WTC11 (cell line): ENCODE results near the gene TMEM156. TPM values are rescaled to one million over a fixed set of nuclear protein-coding genes. Genes with fewer than 3 reads are reported as not detected.

Experiments used
- ATAC-seq: fragments of 200-7000 bp; cut with Tn5 transposase; 2 replicates; pipeline ENCODE4 v1.10.0; 2021; ENCODE audit warnings: mild to moderate bottlenecking, moderate library complexity
- CTCF ChIA-PET: fragments of 300-600 bp; sonication (Branson Sonifier 250); formaldehyde crosslinking; loops from one replicate; lab custom pipeline; 2021; ENCODE audit warnings: antibody characterized with exemption; lab: Charles Lee
- POLR2A ChIA-PET: fragments of 350-600 bp; sonication (Branson Sonifier 250); formaldehyde crosslinking; loops from one replicate; lab custom pipeline; 2021; ENCODE audit warnings: antibody characterized with exemption; lab: Charles Lee
- DNase-seq: peaks from one replicate; pipeline ENCODE4 v3.0.0; 2021; ENCODE audit warnings: low spot score
- H3K27ac Mint-ChIP-seq: 2 replicates; pipeline ENCODE4 v1.8.0; 2021; ENCODE audit warnings: mixed read lengths
- H3K27me3 Mint-ChIP-seq: 2 replicates; pipeline ENCODE4 v1.8.0; 2021; ENCODE audit warnings: low read depth, mild to moderate bottlenecking, moderate library complexity, mixed read lengths
- H3K36me3 Mint-ChIP-seq: 2 replicates; pipeline ENCODE4 v1.8.0; 2021; ENCODE audit warnings: mixed read lengths
- H3K4me1 Mint-ChIP-seq: 2 replicates; pipeline ENCODE4 v1.8.0; 2022; ENCODE audit warnings: mixed read lengths
- H3K4me3 Mint-ChIP-seq: 2 replicates; pipeline ENCODE4 v1.8.0; 2021; ENCODE audit warnings: mild to moderate bottlenecking, moderate library complexity, mixed read lengths
- H3K9me3 Mint-ChIP-seq: 2 replicates; pipeline ENCODE4 v1.8.0; 2021; ENCODE audit warnings: mixed read lengths
- CREM ChIP-seq: sonication (generic); formaldehyde crosslinking; IDR thresholded peaks from 2 replicates; pipeline ENCODE4 v1.8.1; 2022; ENCODE audit warnings: mild to moderate bottlenecking, missing genetic modification reagents, moderate library complexity
- ELF4 ChIP-seq: sonication (generic); formaldehyde crosslinking; IDR thresholded peaks from 2 replicates; pipeline ENCODE4 v1.8.1; 2022; ENCODE audit warnings: low read depth, mild to moderate bottlenecking, moderate library complexity, missing genetic modification reagents
- FOXP1 ChIP-seq: sonication (generic); formaldehyde crosslinking; IDR thresholded peaks from 2 replicates; pipeline ENCODE4 v1.8.0; 2022; ENCODE audit warnings: missing genetic modification reagents, mild to moderate bottlenecking, moderate library complexity, borderline replicate concordance
- IRF2 ChIP-seq: sonication (generic); formaldehyde crosslinking; IDR thresholded peaks from 2 replicates; pipeline ENCODE4 v1.8.0; 2022; ENCODE audit warnings: low read depth, missing genetic modification reagents, borderline replicate concordance
- JAZF1 ChIP-seq: fragments of 250-450 bp; sonication (Bioruptor Pico); IDR thresholded peaks from 2 replicates; pipeline ENCODE4 v1.9.0; 2021; ENCODE audit warnings: moderate library complexity, mild to moderate bottlenecking, inconsistent platforms
- MXD4 ChIP-seq: fragments of 250-450 bp; sonication (Bioruptor Pico); IDR thresholded peaks from 2 replicates; pipeline ENCODE4 v1.8.0; 2021; ENCODE audit warnings: mild to moderate bottlenecking, moderate library complexity, borderline replicate concordance
- MYBL2 ChIP-seq: sonication (generic); formaldehyde crosslinking; IDR thresholded peaks from 2 replicates; pipeline ENCODE4 v1.8.1; 2023; ENCODE audit warnings: mild to moderate bottlenecking, moderate library complexity, missing genetic modification reagents
- RELA ChIP-seq: sonication (generic); formaldehyde crosslinking; IDR thresholded peaks from 2 replicates; pipeline ENCODE4 v1.8.1; 2022; ENCODE audit warnings: missing genetic modification reagents, mild to moderate bottlenecking, borderline replicate concordance
- SMAD3 ChIP-seq: sonication (generic); formaldehyde crosslinking; IDR thresholded peaks from 2 replicates; pipeline ENCODE4 v1.8.0; 2022; ENCODE audit warnings: missing genetic modification reagents, mild to moderate bottlenecking, borderline replicate concordance
- SOX15 ChIP-seq: fragments of 250-450 bp; sonication (Bioruptor Pico); IDR thresholded peaks from 2 replicates; pipeline ENCODE4 v1.9.0; 2021; ENCODE audit warnings: mild to moderate bottlenecking
- TCF7 ChIP-seq: sonication (generic); formaldehyde crosslinking; IDR thresholded peaks from 2 replicates; pipeline ENCODE4 v1.8.0; 2022; ENCODE audit warnings: mild to moderate bottlenecking, low read depth, missing genetic modification reagents, moderate library complexity
- ZNF121 ChIP-seq: sonication (generic); formaldehyde crosslinking; IDR thresholded peaks from 2 replicates; pipeline ENCODE4 v1.8.0; 2023; ENCODE audit warnings: missing genetic modification reagents
- ZNF138 ChIP-seq: sonication (generic); formaldehyde crosslinking; conservative IDR thresholded peaks from 2 replicates; pipeline ENCODE4 v1.8.1; 2022; ENCODE audit warnings: mild to moderate bottlenecking, moderate library complexity, missing genetic modification reagents
- ZNF263 ChIP-seq: sonication (generic); formaldehyde crosslinking; IDR thresholded peaks from 2 replicates; pipeline ENCODE4 v1.8.1; 2022; ENCODE audit warnings: low read depth, mild to moderate bottlenecking, moderate library complexity, missing genetic modification reagents
- ZNF416 ChIP-seq: fragments of 250-450 bp; sonication (Bioruptor Pico); IDR thresholded peaks from 2 replicates; pipeline ENCODE4 v1.9.0; 2021; ENCODE audit warnings: mild to moderate bottlenecking, inconsistent platforms
- ZNF423 ChIP-seq: fragments of 250-450 bp; sonication (Bioruptor Pico); IDR thresholded peaks from 2 replicates; pipeline ENCODE4 v2.1.2; 2022; ENCODE audit warnings: mild to moderate bottlenecking, moderate library complexity
- total RNA-seq: library from RNA; stranded (reverse); gene quantifications from 3 replicates; pipeline ENCODE4 v1.2.3, GENCODE V29; 2021
- TF ChIP-seq, protein P1 (sequence below): sonication (generic); formaldehyde crosslinking; IDR thresholded peaks from 2 replicates; pipeline ENCODE4 v1.8.1; 2022; ENCODE audit warnings: low read depth, mild to moderate bottlenecking, moderate library complexity, missing genetic modification reagents, borderline replicate concordance
- TF ChIP-seq, protein P2 (sequence below): sonication (generic); formaldehyde crosslinking; IDR thresholded peaks from 2 replicates; pipeline ENCODE4 v1.8.1; 2023; ENCODE audit warnings: mild to moderate bottlenecking, missing genetic modification reagents, moderate library complexity
- TF ChIP-seq, protein P3 (sequence below): sonication (generic); formaldehyde crosslinking; IDR thresholded peaks from 2 replicates; pipeline ENCODE4 v1.8.0; 2023; ENCODE audit warnings: missing genetic modification reagents
- TF ChIP-seq, protein P4 (sequence below): sonication (generic); formaldehyde crosslinking; IDR thresholded peaks from 2 replicates; pipeline ENCODE4 v1.8.0; 2023; ENCODE audit warnings: missing genetic modification reagents, mild to moderate bottlenecking, borderline replicate concordance
- TF ChIP-seq, protein P5 (sequence below): sonication (generic); formaldehyde crosslinking; IDR thresholded peaks from 2 replicates; pipeline ENCODE4 v1.8.0; 2022; ENCODE audit warnings: mild to moderate bottlenecking, missing genetic modification reagents
- TF ChIP-seq, protein P6 (sequence below): sonication (generic); formaldehyde crosslinking; IDR thresholded peaks from 2 replicates; pipeline ENCODE4 v1.8.1; 2023; ENCODE audit warnings: mild to moderate bottlenecking, missing genetic modification reagents
- TF ChIP-seq, protein P7 (sequence below): sonication (generic); formaldehyde crosslinking; conservative IDR thresholded peaks from 2 replicates; pipeline ENCODE4 v1.8.1; 2022; ENCODE audit warnings: mild to moderate bottlenecking, missing genetic modification reagents

TMEM156 gene
- total RNA-seq, 1 experiment from 2014 or later, result 0.24 TPM

DNA sequence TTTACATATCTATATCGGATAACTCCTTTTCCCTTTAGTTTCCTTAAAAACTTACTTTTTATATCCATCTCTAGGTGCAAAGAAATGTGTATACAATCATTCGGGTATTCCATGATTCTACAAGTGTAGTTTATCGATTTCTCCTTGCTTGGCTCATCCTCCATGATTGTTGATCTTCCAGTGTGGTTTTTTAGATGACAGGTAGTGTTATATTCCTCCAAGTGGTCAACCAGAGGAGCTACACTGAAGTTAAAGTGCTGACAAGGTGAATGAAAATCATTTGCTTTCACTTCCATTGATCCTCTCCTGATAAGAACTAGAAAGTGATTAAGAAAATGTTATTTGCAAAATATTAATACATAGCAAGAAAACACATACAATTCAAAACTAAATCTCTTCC, 38.5 kb downstream of the TMEM156 start:
- TF ChIP-seq SMAD3 (CRISPR knock-in tag) (no peak), JAZF1 (CRISPR knock-in tag) (no peak), SOX15 (no peak), ELF4 (no peak), ZNF416 (CRISPR knock-in tag) (no peak), ZNF423 (no peak), RELA (CRISPR knock-in tag) (no peak), MYBL2 (CRISPR knock-in tag) (no peak), TCF7 (no peak)
- TF ChIP-seq, protein P1, sequence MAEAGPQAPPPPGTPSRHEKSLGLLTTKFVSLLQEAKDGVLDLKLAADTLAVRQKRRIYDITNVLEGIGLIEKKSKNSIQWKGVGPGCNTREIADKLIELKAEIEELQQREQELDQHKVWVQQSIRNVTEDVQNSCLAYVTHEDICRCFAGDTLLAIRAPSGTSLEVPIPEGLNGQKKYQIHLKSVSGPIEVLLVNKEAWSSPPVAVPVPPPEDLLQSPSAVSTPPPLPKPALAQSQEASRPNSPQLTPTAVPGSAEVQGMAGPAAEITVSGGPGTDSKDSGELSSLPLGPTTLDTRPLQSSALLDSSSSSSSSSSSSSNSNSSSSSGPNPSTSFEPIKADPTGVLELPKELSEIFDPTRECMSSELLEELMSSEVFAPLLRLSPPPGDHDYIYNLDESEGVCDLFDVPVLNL (CRISPR knock-in tag), result no peak
- TF ChIP-seq, protein P2, sequence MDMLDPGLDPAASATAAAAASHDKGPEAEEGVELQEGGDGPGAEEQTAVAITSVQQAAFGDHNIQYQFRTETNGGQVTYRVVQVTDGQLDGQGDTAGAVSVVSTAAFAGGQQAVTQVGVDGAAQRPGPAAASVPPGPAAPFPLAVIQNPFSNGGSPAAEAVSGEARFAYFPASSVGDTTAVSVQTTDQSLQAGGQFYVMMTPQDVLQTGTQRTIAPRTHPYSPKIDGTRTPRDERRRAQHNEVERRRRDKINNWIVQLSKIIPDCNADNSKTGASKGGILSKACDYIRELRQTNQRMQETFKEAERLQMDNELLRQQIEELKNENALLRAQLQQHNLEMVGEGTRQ (CRISPR knock-in tag), result no peak
- Mint-ChIP-seq H3K9me3 (peaks cover 6% of the 10 kb centered on the region), H3K36me3 (no peaks in the 10 kb centered on the region), H3K27me3 (no peaks in the 10 kb centered on the region), H3K27ac (no peak overlapping the region; the same call in 1 of the 2 replicates), H3K4me3 (no peak overlapping the region), H3K4me1 (peaks cover under 1% of the 10 kb centered on the region; the same call in 1 of the 2 replicates)
- ChIA-PET POLR2A (no interaction called here), CTCF (interaction anchor here (0.9 to 1.1 kb wide), 2 partner anchors 43 to 49 kb away, joined by 3 read pairs; no protein-coding TSS in a partner anchor)
- ATAC-seq (peak; percentile 36; the same call in 1 of the 2 replicates), DNase-seq (no peak)

DNA sequence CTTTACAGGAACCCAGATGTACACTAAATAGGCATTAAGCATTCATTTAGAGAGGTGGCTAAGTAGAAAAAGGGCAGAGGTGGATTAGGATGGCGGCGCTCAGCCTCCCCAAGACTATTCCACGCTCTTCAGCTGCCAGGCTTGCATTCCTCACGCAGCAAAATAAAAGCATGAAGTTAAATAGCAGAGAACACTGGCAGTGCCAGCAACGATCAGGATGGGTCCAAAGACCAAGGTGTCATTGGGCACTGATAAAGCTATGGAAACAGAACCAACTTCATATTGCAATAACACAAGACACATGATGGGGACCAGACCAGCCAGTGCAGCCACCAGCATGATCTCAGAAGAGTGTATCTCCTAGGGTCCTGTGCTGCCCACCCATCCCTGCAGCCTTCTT, 42.0 kb downstream of the TMEM156 start:
- ChIA-PET CTCF (no interaction called here), POLR2A (no interaction called here)
- TF ChIP-seq ZNF263 (CRISPR knock-in tag) (no peak), ZNF138 (CRISPR knock-in tag) (no peak), IRF2 (CRISPR knock-in tag) (no peak), SMAD3 (CRISPR knock-in tag) (no peak), CREM (CRISPR knock-in tag) (no peak), FOXP1 (CRISPR knock-in tag) (no peak), MXD4 (CRISPR knock-in tag) (no peak), ZNF121 (CRISPR knock-in tag) (no peak)
- TF ChIP-seq, protein P3, sequence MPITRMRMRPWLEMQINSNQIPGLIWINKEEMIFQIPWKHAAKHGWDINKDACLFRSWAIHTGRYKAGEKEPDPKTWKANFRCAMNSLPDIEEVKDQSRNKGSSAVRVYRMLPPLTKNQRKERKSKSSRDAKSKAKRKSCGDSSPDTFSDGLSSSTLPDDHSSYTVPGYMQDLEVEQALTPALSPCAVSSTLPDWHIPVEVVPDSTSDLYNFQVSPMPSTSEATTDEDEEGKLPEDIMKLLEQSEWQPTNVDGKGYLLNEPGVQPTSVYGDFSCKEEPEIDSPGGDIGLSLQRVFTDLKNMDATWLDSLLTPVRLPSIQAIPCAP (CRISPR knock-in tag), result no peak
- TF ChIP-seq, protein P4, sequence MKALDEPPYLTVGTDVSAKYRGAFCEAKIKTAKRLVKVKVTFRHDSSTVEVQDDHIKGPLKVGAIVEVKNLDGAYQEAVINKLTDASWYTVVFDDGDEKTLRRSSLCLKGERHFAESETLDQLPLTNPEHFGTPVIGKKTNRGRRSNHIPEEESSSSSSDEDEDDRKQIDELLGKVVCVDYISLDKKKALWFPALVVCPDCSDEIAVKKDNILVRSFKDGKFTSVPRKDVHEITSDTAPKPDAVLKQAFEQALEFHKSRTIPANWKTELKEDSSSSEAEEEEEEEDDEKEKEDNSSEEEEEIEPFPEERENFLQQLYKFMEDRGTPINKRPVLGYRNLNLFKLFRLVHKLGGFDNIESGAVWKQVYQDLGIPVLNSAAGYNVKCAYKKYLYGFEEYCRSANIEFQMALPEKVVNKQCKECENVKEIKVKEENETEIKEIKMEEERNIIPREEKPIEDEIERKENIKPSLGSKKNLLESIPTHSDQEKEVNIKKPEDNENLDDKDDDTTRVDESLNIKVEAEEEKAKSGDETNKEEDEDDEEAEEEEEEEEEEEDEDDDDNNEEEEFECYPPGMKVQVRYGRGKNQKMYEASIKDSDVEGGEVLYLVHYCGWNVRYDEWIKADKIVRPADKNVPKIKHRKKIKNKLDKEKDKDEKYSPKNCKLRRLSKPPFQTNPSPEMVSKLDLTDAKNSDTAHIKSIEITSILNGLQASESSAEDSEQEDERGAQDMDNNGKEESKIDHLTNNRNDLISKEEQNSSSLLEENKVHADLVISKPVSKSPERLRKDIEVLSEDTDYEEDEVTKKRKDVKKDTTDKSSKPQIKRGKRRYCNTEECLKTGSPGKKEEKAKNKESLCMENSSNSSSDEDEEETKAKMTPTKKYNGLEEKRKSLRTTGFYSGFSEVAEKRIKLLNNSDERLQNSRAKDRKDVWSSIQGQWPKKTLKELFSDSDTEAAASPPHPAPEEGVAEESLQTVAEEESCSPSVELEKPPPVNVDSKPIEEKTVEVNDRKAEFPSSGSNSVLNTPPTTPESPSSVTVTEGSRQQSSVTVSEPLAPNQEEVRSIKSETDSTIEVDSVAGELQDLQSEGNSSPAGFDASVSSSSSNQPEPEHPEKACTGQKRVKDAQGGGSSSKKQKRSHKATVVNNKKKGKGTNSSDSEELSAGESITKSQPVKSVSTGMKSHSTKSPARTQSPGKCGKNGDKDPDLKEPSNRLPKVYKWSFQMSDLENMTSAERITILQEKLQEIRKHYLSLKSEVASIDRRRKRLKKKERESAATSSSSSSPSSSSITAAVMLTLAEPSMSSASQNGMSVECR (CRISPR knock-in tag), result no peak
- TF ChIP-seq, protein P5, sequence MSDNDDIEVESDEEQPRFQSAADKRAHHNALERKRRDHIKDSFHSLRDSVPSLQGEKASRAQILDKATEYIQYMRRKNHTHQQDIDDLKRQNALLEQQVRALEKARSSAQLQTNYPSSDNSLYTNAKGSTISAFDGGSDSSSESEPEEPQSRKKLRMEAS (CRISPR knock-in tag), result no peak
- TF ChIP-seq, protein P6, sequence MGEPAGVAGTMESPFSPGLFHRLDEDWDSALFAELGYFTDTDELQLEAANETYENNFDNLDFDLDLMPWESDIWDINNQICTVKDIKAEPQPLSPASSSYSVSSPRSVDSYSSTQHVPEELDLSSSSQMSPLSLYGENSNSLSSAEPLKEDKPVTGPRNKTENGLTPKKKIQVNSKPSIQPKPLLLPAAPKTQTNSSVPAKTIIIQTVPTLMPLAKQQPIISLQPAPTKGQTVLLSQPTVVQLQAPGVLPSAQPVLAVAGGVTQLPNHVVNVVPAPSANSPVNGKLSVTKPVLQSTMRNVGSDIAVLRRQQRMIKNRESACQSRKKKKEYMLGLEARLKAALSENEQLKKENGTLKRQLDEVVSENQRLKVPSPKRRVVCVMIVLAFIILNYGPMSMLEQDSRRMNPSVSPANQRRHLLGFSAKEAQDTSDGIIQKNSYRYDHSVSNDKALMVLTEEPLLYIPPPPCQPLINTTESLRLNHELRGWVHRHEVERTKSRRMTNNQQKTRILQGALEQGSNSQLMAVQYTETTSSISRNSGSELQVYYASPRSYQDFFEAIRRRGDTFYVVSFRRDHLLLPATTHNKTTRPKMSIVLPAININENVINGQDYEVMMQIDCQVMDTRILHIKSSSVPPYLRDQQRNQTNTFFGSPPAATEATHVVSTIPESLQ, result no peak
- TF ChIP-seq, protein P7, sequence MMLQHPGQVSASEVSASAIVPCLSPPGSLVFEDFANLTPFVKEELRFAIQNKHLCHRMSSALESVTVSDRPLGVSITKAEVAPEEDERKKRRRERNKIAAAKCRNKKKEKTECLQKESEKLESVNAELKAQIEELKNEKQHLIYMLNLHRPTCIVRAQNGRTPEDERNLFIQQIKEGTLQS (CRISPR knock-in tag), result no peak
- Mint-ChIP-seq H3K36me3 (no peaks in the 10 kb centered on the region), H3K27me3 (no peaks in the 10 kb centered on the region), H3K4me3 (no peak overlapping the region), H3K27ac (no peak overlapping the region), H3K9me3 (0 out of 2 replicates have a peak, but pooled peaks cover 4% of the 10 kb centered on the region), H3K4me1 (peaks cover 9% of the 10 kb centered on the region)
- DNase-seq (no peak), ATAC-seq (no peak)
